Stimulated activated CD8-positive, alpha-beta memory T cell treated with anti-CD3 and anti-CD28 coated beads, Interleukin-4, amount 100 ng/mL, for 24 hours (primary cell): Measurements from ENCODE around the gene SPATA7.
"Not testable (repeated sequence)": the region's sequence is repeated elsewhere in the genome, so short reads cannot be mapped to it uniquely, and the experiment has no call there.

ENCODE experiments used
- DNase-seq: peaks from one replicate; pipeline ENCODE4 v3.0.0-alpha.2; 2020; ENCODE audit warnings: low read depth

The SPATA7 gene, protein sequence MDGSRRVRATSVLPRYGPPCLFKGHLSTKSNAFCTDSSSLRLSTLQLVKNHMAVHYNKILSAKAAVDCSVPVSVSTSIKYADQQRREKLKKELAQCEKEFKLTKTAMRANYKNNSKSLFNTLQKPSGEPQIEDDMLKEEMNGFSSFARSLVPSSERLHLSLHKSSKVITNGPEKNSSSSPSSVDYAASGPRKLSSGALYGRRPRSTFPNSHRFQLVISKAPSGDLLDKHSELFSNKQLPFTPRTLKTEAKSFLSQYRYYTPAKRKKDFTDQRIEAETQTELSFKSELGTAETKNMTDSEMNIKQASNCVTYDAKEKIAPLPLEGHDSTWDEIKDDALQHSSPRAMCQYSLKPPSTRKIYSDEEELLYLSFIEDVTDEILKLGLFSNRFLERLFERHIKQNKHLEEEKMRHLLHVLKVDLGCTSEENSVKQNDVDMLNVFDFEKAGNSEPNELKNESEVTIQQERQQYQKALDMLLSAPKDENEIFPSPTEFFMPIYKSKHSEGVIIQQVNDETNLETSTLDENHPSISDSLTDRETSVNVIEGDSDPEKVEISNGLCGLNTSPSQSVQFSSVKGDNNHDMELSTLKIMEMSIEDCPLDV

DNA sequence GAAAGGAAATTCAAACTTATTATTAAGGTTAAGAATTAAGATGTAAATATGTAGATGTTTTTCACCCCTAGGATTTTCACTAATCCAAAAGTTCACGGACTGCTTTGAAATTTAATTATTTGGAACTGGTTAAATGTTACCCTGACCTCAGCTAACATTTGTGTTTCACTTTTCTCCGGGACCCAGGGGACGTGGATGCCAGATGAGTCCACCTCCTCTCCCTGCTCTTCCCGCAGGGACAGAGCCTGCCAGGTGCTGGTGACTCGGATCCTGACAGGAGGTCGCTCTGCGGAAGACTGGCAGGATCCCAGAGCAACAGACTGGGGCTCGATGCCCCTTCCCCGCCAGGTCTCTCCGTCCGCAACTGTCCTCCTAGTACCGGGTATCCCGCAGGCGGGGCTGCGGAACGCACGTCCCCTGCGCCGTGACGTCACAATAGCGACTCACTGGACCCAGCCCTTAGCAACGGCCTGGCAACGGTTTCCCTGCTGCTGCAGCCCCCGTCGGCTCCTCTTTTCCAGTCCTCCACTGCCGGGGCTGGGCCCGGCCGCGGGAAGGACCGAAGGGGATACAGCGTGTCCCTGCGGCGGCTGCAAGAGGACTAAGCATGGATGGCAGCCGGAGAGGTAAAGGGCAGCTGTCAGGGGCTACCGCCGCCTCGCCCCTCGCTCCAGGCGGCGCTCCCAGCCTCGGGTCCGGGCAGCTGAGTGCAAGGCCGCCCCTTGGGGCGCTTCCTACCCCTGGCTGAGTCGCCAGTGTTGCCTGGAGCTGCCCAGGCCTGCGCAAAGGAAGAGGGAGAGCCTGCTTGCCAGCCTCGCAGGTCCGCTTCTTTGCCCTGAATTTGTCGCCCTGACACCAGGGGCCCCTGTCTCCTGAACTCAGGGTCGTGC, at the start of gene SPATA7:
SPATA7 (plus strand) TSS at position 446 of the 890 bp plus-strand sequence; CDS start at position 608, 162 bp downstream.
- peak; percentile 79 for DNase-seq

DNA sequence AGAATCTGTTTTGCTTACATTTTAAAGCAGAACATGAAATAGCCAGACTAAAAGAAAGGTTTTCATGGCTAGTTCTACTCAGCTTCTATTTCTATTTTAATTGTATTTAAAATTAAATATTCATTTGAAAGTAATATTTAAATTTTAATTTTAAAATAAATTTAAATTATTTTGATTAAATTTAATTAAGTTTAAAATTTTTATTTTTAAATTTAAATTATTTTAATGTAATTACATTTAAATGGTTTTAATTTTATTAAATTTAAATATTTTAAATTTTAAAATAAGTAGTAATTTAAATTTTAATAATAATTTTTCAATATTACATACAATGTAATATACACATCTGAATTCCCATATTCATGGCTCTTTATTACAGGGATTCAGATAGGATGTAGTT, 45.1 kb upstream of the SPATA7 start:
- DNase-seq = no peak

DNA sequence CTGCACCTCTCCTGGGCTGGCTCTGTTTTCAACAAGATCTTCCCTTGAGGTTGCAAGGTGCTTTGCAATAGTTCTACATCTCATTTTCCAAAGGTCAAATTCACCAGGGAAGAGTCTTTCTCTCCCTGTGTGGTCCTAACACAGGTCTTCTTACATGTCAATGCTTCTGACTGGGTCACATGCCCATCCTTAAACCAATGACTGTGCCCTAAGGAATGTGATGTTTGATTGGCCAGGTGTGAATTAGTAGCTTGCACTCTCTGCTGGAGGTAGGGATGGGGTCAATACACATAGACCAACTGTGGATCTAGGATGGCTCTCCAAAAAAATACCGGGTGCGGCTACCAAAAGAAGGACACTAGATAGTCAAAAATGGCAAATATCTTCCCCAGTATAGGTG, 42.5 kb upstream of the SPATA7 start:
- no peak for DNase-seq

DNA sequence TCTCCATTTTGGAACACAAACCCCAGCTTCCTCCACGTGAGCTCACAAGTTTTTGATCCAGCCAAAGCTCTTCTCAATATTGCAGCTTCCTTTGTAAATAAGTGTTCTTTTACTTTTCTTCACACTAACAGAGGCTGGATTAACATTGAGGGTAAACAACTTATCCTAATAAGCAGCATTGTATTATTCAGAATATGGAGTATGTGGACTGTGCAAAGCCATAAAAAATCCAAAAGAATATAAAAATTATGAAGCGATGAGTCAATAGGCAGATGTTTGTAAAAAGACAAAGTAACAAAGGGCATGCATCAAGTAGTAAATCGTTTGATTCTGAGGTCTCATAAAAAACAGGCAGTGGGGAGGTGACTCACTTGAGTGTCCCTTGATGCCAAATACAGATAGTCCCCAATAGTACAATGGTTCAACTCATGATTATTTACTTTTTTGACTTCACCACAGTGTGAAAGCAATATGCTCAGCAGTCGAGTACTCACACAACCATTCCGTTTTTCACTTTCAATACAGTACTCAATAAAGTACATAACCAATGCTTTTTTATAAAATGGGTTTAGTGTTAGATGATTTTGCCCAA, 39.3 kb upstream of the SPATA7 start:
- DNase-seq = no peak

DNA sequence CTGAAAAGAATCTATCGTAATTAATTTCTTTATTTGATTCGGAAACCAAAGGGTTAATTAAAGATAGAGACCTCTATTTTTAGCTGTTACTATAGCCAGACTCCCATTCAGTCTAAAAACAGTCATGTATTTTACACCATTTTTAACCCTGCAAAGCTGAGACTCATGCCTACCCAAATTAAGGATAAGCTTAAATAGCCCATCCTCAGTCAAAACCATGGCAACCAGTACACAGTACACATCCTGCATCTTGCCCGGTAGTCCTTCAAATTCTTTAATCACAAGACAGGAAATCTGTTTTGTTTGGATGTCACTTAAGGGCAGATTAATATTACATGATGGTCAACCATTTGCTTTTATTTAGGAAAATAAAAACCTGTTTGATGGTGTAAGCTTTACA, 36.9 kb upstream of the SPATA7 start:
- no peak for DNase-seq

DNA sequence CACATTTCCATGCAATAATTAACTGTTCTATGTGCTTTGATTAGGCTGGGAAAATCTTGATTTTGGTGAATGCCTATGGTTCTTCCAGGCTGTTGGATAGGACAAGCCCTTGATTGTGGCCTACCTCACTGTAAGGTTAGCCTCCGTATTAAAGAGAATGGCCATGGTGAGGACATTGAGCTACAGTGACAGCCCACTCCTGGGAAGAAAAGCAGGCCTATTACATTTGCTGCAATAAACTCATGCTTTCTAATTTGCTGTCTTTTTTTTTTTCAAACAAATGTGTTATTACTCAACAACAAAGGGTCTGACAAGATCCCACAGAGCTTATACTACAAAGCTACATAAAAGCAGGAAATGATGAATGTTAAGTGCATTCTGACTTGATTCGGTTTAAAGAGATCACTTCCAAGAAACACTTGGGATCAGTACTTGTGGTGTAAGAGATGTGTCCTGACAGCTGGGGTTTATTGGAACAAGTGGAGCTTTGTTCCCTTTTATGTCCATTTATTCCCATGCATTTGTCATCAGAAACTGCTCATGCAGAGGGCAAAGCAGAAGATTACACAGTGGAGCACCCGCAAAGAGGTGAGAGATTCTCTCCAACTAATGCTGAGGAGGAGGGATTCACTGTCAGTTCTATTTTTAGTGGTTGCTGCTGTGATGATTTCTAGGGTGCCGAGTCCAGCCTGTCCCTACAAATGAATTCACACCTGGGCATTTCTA, 33.3 kb upstream of the SPATA7 start:
- DNase-seq = no peak

DNA sequence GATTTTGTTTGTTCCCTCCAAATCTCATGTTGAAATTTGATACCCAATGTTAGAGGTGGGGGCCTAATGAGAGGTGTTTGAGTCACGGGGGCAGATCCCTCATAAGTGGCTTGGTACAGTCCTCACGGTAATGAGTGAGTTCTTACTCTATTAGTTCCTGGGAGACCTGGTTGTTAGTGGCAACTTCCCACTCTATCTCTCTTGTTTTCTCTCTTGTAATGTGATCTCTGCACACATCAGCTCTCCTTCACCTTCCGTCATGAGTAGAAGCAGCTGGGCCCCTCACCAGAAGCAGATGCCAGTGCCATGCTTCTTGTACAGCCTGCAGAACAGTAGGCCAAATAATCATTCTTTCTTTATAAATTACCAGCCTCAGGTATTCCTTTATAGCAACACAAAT, 32.8 kb upstream of the SPATA7 start:
- no peak for DNase-seq

DNA sequence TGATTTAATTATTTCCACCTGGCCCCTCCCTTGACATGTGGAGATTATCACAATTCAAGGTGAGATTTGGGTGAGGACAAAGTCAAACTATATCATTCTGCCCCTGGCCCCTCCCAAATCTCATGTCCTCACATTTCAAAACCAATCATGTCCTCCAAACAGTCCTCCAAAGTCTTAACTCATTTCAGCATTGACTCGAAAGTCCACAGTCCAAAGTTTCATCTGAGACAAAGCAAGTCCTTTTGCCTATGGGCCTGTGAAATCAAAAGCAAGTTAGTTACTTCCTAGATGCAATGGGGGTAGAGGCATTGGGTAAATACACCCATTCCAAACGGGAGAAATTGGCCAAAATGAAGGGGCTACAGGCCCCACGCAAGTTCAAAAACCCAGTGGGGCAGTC, 31.1 kb upstream of the SPATA7 start:
- DNase-seq = no peak

DNA sequence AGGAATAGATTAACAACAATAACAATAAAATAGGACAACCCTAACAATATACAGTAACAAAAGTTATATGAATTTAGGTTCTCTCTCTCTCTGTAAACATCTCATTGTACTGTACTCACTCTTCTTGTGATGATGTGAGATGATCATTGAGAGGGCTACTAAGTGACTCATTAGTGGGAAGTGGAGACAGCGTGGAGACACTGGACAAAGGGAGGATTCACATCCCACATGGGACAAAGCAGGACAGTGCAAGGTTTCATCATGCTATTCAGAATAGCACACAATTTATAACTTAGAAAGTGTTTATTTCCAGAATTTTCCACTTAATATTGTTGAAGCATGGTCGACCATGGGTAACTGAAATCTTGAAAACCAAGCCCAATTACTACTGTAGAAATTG, 26.0 kb upstream of the SPATA7 start:
- DNase-seq = no peak

DNA sequence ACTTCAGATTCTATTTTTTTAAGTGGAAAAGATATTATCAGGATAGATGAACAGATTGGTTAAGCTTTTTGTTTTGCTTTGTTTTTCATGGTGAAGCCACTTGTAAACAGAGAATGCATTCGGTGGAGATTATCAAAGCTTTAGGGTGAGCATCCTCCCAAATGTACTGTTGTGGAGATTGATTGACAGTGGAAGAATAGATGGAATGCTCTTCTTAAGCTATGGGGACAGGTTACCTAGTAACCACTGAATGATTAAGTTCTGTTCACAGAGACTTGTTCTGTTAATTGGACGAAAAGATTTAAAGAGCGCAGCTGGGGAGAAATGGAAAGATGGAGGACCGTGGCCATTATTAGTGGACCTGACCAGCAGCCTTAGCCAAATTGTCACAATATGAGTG, 21.8 kb upstream of the SPATA7 start:
- no peak for DNase-seq

DNA sequence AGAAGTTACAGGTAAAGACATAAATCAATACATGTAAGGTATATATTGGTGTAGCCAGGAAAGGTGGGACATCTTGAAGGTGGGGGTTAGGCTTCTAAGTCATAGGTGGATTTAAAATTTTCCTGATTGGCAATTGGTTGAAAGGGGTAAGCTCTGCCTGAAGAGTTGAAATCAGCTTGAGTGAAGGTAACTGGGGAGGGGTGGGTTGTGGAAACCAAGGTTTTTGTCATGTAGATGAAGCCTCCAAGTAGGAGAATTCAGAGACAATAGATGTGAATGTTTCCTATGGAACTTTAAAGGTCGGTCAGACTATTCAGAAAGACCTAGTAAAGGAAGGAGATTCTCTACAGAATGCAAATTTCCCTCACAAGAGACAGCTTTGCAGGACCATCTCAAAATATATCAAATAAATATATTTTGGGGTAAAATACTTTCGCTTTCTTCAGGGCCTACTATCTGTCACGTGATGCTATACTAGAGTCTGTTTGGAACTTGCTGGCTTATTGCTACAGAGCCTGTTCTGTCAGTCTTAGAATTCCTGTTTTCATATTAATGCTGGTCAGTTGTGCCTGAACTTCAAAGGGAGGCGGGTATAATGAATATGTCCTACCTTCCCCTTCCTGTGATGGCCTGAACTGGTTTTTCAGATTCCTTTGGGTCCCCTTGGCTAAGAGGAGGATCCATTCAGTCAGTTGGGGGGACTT, 20.6 kb upstream of the SPATA7 start:
- no peak for DNase-seq

DNA sequence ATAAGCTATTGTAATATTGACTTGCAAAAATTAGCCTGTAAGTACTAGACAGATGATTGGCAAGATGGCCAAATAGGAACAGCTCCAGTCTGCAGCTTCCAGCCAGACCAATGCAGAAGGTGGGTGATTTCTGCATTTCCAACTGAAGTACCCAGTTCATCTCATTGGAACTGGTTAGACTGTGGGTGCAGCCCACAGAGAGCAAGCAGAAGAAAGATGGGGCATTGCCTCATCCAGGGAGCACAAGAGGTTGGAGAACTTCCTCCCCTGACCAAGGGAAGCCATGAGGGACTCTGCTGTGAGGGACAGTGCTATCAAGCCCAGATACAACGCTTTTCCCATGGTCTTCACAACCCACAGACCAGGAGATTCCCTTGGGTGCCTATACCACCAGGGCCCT, 16.0 kb upstream of the SPATA7 start:
- no peak for DNase-seq

DNA sequence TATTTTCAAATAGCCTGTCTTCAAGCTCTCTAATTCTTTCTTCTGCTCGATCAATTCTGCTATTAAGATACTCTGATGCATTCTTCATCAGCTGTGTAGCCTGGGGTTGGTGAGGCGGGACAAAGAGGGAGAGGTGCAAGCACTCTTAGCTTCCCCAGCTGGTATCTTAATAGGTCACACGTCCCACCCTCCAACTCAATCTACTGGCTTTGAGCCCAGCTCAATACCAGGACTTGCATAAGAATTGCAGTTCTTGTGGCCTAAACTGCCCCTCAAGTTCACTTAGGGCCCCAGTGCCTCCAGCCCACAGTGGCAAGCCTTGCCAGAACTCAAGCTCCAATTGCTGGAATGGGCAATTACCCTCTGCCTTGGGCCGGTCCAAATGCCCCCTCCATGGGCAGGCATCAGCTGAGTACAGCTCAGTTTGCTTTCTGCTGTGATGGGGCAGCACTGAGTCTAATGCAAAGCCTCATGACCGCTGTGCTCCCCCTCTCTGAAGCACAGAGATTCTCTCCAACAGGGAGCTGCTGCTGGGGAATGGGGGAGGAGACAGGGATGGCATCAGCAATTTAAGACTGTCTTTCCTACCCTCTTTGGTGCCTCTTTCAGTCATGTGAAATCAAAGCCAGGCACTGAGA, 5.6 kb upstream of the SPATA7 start:
- DNase-seq = no peak

DNA sequence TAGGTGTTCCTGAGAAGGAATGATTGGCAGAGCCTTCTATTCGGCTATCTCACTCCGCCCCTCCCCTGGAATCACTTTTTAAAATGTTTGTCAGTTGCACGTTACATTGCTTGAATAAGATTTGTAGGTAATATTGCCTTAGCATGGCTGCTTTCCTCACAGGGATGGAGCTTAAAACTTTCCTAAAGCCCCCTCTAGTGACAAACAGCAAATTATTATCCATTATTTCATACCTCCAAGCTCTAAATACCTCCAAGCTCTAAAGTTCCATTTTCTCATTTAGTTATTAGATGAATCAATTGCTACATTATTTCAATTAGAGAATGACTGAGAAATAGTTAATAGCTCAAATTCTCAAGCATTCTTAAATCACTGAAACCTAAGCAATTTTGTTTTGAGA, 5.1 kb upstream of the SPATA7 start:
- DNase-seq = no peak

DNA sequence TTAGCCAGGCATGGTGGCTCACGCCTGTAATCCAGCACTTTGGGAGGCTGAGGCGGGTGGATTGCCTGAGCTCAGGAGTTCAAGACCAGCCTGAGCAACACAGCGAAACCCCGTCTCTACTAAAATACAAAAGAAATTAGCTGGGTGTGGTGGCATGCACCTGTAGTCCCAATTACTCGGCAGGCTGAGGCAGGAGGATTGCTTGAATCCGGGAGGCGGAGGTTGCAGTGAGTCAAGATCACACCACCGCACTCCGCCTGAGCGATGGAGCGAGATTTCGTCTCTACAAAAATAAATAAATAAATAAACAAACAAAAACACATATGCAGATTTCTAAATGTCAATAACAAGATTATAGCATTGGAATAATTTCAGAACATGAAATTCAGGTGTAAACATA, 3.8 kb upstream of the SPATA7 start:
- not testable (repeated sequence) for DNase-seq

DNA sequence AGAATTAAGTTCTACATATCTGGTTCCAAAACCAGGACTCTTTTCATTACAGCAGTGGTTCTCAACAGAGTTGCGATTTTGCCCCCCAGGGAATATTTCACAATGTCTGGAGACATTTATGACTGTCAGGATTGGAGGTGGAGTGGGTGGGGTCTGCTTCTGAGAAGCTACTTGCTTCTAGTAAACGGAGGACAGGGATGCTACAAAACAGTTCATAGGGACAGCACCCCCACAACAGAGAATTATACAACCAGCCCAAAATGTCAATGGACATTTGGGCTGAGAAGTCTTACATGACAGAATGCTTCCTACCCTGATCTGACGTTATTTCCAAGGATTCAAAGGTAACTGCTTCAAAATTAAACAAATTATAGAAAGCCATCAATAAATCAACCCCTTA, 739 bp upstream of the SPATA7 start:
- DNase-seq = no peak

DNA sequence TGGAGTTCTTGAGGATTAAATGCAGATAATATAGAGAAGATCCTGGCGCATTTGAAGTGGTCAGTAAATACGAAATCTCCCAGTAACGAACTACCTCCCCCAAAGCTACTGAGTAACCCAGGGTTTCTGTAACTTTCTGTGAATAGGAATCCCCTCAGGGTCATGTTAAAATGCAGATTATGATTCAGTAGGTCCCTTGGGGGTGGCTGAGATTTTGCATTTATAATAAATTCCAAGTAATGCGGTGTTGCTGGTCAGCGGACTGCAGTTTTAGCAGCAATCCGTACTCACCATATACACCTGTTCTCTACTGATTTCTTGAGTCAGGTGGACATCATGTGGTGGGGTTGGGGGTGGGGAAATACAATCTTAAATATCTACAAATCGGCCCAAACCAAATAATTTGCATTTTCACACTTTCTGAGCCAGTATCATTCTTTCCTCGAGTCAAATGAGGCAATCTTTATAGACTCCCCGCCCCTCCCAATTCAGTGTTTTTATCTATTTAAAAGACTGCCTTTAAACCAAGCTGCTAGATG, 868 bp downstream of the SPATA7 start:
- DNase-seq = no peak

DNA sequence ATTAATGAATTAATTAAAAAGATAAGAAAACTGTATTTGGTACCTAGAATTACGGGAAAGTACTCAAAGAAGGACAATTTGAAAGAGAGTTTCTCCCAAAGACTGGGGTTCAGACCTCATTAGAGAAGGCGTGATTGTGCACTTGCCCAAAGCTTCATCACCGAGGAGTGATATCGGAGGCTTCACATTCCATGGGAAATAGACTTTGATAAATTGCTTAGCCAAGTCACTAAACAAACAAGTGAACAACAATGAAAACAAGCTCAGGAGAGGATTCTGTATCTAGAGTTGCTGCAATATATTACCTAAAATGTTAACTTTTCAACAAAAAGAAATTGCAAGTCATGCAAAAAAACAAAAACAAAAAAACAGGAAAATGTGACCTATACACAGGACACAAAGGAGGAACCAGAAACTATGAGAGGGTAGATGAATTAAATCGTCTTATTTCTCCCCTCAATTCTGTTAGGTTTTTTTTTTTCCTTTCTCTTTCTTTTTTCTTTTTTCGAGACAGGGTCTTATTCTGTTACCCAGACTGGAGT, 3.4 kb downstream of the SPATA7 start:
- no peak for DNase-seq

DNA sequence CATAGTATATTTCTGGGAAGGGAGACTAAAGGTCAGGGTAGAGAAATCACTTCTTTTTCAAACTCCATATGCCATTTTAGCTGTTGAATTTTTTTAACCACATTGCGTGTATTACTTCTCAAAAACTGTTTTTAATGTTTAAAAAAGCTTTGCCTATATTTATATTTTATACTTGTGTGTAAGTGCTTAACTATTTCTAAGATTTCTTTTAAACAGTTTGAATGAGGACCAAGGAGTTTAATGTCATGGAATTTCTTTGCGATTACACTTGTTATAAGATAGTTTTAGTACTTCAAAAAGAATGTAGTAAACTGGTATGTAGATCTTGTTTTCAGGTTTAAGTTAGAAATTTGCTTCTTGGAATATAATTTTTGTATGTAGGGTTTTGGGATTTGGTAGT, 7.2 kb downstream of the SPATA7 start:
- DNase-seq = no peak

DNA sequence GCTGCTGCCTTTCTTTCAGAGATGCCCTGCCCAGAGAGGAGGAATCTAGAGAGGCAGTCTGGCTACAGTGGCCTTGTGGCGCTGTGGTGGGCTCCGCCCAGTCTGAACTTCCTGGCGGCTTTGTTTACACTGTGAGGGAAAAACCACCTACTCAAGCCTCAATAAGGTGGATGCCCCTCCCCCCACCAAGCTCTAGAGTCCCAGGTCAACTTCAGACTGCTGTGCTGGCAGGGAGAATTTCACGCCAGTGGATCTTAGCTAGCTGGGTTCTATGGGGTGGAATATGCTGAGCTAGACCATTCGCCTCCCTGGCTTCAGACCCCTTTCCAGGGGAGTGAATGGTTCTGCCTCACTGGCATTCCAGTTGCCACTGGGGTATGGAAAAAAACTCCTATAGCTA, 25.6 kb downstream of the SPATA7 start:
- DNase-seq = no peak
